AG10803 (cell line): Measurements from ENCODE around the gene DLG5.
A peak's percentile ranks its signal among the peaks of the same experiment; 100 is the strongest.

ENCODE experiments used
- DNase-seq: peaks from one replicate; pipeline ENCODE4 v3.0.0; 2010; ENCODE audit warnings: low read depth
- H3K4me3 ChIP-seq: 2 replicates; pipeline ENCODE4 v1.5.1; 2011; ENCODE audit warnings: mild to moderate bottlenecking, low read length, control low read depth
- TF ChIP-seq, protein P1 (sequence below): conservative IDR thresholded peaks from 2 replicates; pipeline ENCODE4 v1.5.1; 2011; ENCODE audit warnings: mild to moderate bottlenecking, low read length, control low read depth, inconsistent platforms

DLG5 gene

DNA sequence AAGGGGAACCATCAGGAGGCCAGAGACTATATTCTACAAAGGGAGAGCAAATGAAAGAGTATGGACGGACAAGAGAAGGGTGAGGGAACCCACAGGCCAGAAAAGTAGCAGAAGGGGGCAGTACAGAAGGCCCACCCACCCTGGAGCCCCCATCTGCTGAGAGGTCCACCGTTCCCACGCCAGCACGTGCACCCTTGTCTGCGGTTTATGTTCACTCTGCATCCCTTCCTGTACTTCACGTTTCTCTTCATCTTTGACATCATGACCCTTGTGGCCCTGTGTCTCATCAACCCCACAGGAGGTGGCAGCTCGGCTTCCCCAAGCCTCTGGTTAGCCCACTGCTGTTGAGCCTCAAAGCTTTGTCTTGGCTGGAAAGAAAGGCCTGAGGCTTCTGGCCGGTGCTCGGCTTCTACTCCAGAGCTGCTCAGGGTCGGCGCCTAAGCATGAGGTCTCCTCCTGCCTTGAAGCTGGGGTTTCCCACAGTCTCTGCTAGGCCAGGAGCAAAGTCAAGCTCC is 138.0 kb downstream of the DLG5 start:
- DNase-seq, result no peak
- TF ChIP-seq, protein P1, sequence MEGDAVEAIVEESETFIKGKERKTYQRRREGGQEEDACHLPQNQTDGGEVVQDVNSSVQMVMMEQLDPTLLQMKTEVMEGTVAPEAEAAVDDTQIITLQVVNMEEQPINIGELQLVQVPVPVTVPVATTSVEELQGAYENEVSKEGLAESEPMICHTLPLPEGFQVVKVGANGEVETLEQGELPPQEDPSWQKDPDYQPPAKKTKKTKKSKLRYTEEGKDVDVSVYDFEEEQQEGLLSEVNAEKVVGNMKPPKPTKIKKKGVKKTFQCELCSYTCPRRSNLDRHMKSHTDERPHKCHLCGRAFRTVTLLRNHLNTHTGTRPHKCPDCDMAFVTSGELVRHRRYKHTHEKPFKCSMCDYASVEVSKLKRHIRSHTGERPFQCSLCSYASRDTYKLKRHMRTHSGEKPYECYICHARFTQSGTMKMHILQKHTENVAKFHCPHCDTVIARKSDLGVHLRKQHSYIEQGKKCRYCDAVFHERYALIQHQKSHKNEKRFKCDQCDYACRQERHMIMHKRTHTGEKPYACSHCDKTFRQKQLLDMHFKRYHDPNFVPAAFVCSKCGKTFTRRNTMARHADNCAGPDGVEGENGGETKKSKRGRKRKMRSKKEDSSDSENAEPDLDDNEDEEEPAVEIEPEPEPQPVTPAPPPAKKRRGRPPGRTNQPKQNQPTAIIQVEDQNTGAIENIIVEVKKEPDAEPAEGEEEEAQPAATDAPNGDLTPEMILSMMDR, result no peak
- no peak overlapping the region for H3K4me3 ChIP-seq

DNA sequence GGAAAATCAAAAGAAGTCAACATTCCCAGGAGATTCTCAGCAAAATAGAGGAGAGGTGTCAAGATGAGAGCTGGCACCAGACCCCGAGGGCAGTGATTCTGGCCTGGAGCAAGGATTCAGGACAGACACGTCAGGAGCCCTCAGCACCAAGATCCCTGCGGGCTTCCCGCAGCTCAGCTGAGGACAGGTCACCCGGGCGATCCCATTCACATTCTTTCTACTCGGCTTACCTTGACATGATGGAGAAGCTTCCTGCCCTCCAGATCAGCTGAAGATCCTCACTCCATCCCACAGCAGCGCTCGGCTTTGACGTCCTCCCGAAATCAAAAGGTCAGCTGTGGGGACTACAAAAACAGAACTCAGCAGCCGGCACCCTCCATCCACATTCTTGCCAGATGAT is 139.1 kb downstream of the DLG5 start:
- no peak for DNase-seq
- TF ChIP-seq, protein P1, result no peak
- H3K4me3 ChIP-seq, result no peak overlapping the region

DNA sequence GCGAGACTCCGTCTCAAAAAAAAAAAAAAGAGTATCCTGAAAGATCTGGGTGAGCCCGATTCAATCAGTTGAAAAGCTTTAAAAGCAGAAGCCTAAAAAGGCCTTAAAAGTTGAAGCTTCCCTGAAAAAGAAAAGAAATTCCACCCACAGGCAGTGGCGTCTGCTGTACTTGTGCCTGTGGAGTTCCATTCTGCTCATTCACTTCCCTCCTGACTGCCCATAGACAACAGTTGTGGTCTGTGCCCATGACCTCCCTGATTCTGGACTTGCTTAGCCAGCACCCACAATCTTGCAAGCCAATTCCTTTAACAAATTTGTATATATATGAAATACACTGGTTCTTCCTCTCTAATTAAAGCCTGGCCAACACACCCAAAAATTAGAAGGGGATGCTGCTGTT is 141.7 kb downstream of the DLG5 start:
- no peak overlapping the region for H3K4me3 ChIP-seq
- TF ChIP-seq, protein P1, result no peak
- peak; percentile 83 for DNase-seq

DNA sequence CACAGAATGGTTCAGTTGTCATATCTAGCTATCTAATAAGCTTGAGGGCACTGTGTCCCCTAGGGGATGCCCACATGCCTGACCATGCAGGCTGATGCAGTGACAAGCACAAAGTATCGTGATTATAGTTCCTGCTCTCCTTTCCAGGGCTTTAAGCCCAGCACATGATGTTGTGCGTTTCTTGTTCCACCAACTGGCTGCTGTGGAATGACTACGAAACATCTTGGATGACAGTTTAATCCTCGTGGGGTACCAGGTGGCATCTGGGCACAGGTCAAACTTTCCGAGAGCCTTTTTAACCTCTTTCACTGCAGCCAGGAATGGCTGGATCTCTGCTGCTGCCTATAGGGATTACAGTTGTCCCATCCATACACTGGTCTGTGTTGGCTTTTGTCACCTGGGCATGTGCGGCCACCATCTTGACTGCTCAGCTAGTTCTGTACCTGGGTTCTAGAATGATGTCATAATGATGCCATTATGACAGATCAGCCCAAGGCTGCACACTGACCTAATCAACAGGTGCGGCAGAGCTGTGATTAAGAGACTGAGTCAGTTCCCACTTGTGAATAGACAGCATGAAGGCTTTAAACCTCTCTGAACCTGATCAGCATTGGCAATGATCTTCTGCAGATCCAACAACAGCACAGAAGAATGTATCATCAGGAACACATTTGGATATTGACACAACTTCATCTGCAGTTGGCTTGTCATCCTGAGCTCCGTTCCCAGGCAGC is 144.1 kb downstream of the DLG5 start:
- TF ChIP-seq, protein P1, result no peak
- H3K4me3 ChIP-seq, result no peak overlapping the region
- no peak for DNase-seq

DNA sequence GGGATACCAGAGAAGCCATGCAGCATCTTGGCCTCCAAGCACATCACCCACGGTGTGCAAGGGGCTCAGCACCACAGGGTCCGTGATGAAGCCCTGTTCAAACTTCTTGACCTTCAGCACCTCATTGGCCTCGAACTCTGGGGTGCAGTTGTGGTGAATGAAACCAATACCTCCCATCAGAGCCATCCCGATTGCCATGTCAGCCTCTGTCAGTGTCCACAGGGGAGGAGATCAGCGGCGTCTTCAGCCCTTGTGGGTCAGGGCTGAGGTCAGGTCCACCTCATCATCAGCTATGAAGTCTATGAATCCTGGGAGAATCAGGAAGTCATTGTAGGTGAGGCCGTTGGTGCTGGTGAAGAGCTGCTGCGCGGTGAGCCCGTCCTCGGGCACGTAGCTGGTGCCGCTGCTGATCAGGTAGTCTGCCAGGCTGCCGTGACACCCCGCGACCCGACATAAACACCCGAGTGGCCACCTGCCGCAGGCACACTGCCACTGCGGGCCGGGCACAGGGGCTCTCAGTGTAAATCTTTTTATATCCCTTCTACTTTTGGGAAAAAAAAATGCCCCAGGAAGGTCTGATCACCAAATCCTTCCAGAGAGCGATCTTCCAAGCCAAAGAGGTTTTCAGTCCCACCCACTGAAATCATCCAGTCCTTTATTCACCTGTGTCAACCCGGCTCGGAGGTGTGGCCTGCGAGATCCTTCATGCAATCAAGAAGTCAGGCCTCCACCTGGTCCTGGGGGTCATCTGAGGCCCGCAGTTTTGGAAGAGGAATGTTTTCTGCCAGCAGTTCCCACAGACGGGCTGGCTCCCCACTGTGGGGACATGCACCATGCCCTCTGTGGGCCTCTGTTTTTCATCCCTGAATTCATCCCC is 144.9 kb downstream of the DLG5 start:
- TF ChIP-seq, protein P1, result no peak
- H3K4me3 ChIP-seq, result no peak overlapping the region
- no peak for DNase-seq

DNA sequence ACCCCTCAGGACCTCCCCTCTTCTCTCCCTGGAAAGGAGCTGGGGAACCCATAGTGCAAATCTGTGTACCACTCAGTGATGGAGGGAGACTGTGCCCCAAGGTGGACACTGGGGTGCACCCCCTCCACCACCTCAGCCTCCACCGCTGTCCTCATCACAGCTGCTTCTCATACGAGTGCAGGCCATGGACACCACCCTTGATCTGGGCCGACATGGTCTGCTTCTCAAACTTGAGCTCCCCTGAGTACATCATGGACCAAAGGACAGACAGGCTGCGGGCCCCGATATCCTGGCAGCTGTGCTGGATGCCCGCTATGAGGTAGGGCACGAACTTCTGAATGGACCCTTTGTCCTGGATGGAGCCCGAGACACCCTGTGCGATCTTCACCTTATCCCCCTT is 146.4 kb downstream of the DLG5 start:
- TF ChIP-seq, protein P1, result no peak
- no peak for DNase-seq

DNA sequence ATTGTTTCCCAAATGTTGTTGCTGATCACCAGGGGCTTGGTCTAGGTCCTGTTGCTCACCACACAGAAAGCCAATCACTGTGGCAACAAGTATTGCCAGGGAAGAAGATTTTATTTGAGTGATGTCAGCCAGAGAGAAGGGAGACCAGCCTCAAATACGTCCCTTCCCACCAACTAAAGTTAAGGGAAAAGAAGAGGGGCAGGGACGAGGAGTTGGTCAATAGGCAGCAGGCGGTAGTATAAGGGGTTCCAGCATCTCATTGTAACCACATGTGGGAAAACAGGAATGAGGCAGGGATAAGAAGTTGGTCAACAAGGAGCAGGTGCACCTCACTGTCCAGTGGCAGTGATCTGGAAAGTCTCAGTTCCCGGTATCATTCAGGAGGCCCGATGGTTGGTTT is 150.1 kb downstream of the DLG5 start:
- DNase-seq, result no peak
- TF ChIP-seq, protein P1, result no peak
- no peak overlapping the region for H3K4me3 ChIP-seq

More for the DNA sequence above, 146.4 kb downstream of the DLG5 start:
- no peak overlapping the region for H3K4me3 ChIP-seq
